Muscle of leg (tissue), 16 donors: ENCODE measurements around the gene CCNJ. TPM values are rescaled to one million over a fixed set of nuclear protein-coding genes. Genes with fewer than 3 reads are reported as not detected.
"Not testable (repeated sequence)": the region's sequence is repeated elsewhere in the genome, so short reads cannot be mapped to it uniquely, and the experiment has no call there.

Source experiments
- DNase-seq: peaks from one replicate; pipeline ENCODE4 v3.0.0; 2013
- H3K27ac ChIP-seq: one replicate; pipeline ENCODE4 v1.5.1; 2013; ENCODE audit warnings: mild to moderate bottlenecking, low read length, control low read depth
- H3K27me3 ChIP-seq: one replicate; pipeline ENCODE4 v1.6.1; 2013; ENCODE audit warnings: low read length; ENCODE audit not compliant: control insufficient read depth, insufficient read depth
- H3K36me3 ChIP-seq: one replicate; pipeline ENCODE4 v1.6.1; 2013; ENCODE audit warnings: low read length; ENCODE audit not compliant: control insufficient read depth, insufficient read depth
- H3K4me1 ChIP-seq: one replicate; pipeline ENCODE4 v1.6.1; 2013; ENCODE audit warnings: low read length; ENCODE audit not compliant: control insufficient read depth, insufficient read depth
- H3K4me3 ChIP-seq: one replicate; pipeline ENCODE4 v1.5.1; 2013; ENCODE audit warnings: low read length, control low read depth
- H3K9me3 ChIP-seq: replicated peaks from 2 replicates; pipeline ENCODE4 v1.6.1; 2013; ENCODE audit warnings: low read depth, low read length; ENCODE audit not compliant: control insufficient read depth
- WGBS: methylation state at CpG from one replicate; pipeline ENCODE4 v1.1.5; 2013; ENCODE audit warnings: missing lambda C conversion rate; ENCODE audit not compliant: insufficient coverage; 5-methylcytosine and 5-hydroxymethylcytosine counted together
- long read RNA-seq, 11 donors: transcript quantifications; one replicate each; lab custom pipeline, GENCODE V29; 2026
- polyA plus RNA-seq, 8 donors: library from polyadenylated mRNA; unstranded; fragments of 120-200 nt; gene quantifications; one replicate each; pipeline versions ENCODE4 v1.2.1 to v1.2.3, GENCODE V29; 2013; ENCODE audit warnings: inconsistent platforms in 1 of 8, low replicate concordance in 1 of 8; ENCODE audit not compliant: insufficient read length in 8 of 8, insufficient read depth in 1 of 8
- total RNA-seq: library from RNA; stranded (reverse); fragments of 120-200 nt; gene quantifications from one replicate; pipeline ENCODE4 v1.2.4, GENCODE V29; 2013

The CCNJ gene
- 5.5 TPM for total RNA-seq
- 10 to 100 TPM in 2 of 8 donors, 1 to 10 TPM in 6; 7.6 to 11.1 (median 9.3) TPM for polyA plus RNA-seq
- long read RNA-seq, donor 1 = 0 reads
- long read RNA-seq, donor 2 = 0 reads
- long read RNA-seq, donor 3, partial matches to known transcripts = 0 of 3 reads
- long read RNA-seq, donor 3, other reads (novel, unspliced or antisense) = 0 of 3 reads
- long read RNA-seq, donor 4, partial matches to known transcripts = 0 of 1 reads
- long read RNA-seq, donor 4, other reads (novel, unspliced or antisense) = 0 of 1 reads
- long read RNA-seq, donor 5, full-length matches to known transcripts = 12 of 12 reads
- long read RNA-seq, donor 5, partial matches to known transcripts = 0 of 12 reads
- long read RNA-seq, donor 5, other reads (novel, unspliced or antisense) = 0 of 12 reads
- long read RNA-seq, donor 6, transcript CCNJ-203 (6 exons, 2,677 nt) = major isoform, 5 of 5 reads
- long read RNA-seq, donor 6, partial matches to known transcripts = 0 of 5 reads
- long read RNA-seq, donor 6, other reads (novel, unspliced or antisense) = 0 of 5 reads
- long read RNA-seq, donor 7, partial matches to known transcripts = 0 of 3 reads
- long read RNA-seq, donor 7, other reads (novel, unspliced or antisense) = 0 of 3 reads
- long read RNA-seq, donor 8, partial matches to known transcripts = 0 of 2 reads
- long read RNA-seq, donor 8, other reads (novel, unspliced or antisense) = 0 of 2 reads
- long read RNA-seq, donor 9, partial matches to known transcripts = 0 of 3 reads
- long read RNA-seq, donor 9, other reads (novel, unspliced or antisense) = 0 of 3 reads
- long read RNA-seq, donor 10, partial matches to known transcripts = 16 of 18 reads
- long read RNA-seq, donor 10, other reads (novel, unspliced or antisense) = 0 of 18 reads
- long read RNA-seq, donor 11, partial matches to known transcripts = 0 of 3 reads
- long read RNA-seq, donor 11, other reads (novel, unspliced or antisense) = 0 of 3 reads

GRCh38 chr10:96043033-96043892 is at the start of gene CCNJ:
TSS of gene CCNJ (plus strand) at chr10:96043583. CDS start at chr10:96044394, 811 bp downstream.
- H3K36me3 ChIP-seq = peaks cover 4% of the 10 kb centered on the region
- no peaks in the 10 kb centered on the region for H3K9me3 ChIP-seq
- no peaks in the 10 kb centered on the region for H3K27me3 ChIP-seq
- H3K4me1 ChIP-seq = peaks cover 6% of the 10 kb centered on the region
- peak within 1 kb of the TSS; percentile 95 for H3K27ac ChIP-seq
- peak; percentile 96 for DNase-seq
- peak within 1 kb of the TSS; percentile 91 for H3K4me3 ChIP-seq
- 1% methylated on average over 92 of the region's 92 CpGs for WGBS

GRCh38 chr10:95994376-95994775 is 49.0 kb upstream of the CCNJ start:
- WGBS = 68% methylated on average over 5 of the region's 11 CpGs
- not testable (repeated sequence) for H3K36me3 ChIP-seq, H3K4me1 ChIP-seq, H3K9me3 ChIP-seq, DNase-seq, H3K27ac ChIP-seq, H3K27me3 ChIP-seq, H3K4me3 ChIP-seq

- Histone ChIP-seq H3K9me3 (no peaks in the 10 kb centered on the region), H3K36me3 (no peaks in the 10 kb centered on the region), H3K4me1 (no peaks in the 10 kb centered on the region), H3K27ac (no peak overlapping the region), H3K27me3 (no peaks in the 10 kb centered on the region), H3K4me3 (no peak overlapping the region)
- no CpG with 5 or more reads among the region's 1 CpG for WGBS
- no peak for DNase-seq
Measured at GRCh38 chr10:95998255-95998784, 45.1 kb upstream of the CCNJ start.

- Histone ChIP-seq H3K4me3 (no peak overlapping the region), H3K4me1 (no peaks in the 10 kb centered on the region), H3K27me3 (no peaks in the 10 kb centered on the region), H3K27ac (no peak overlapping the region), H3K36me3 (no peaks in the 10 kb centered on the region), H3K9me3 (no peaks in the 10 kb centered on the region)
- no peak for DNase-seq
- no CpG with 5 or more reads among the region's 2 CpGs for WGBS
Measured at GRCh38 chr10:96013956-96014355, 29.4 kb upstream of the CCNJ start.

GRCh38 chr10:96014473-96015102 is 28.8 kb upstream of the CCNJ start:
- H3K4me1 ChIP-seq = no peaks in the 10 kb centered on the region
- WGBS = no CpG with 5 or more reads among the region's 2 CpGs
- H3K27ac ChIP-seq = no peak overlapping the region
- H3K4me3 ChIP-seq = no peak overlapping the region
- H3K36me3 ChIP-seq = no peaks in the 10 kb centered on the region
- no peaks in the 10 kb centered on the region for H3K9me3 ChIP-seq
- H3K27me3 ChIP-seq = no peaks in the 10 kb centered on the region
- no peak for DNase-seq

- Histone ChIP-seq H3K4me3 (no peak overlapping the region), H3K27me3 (no peaks in the 10 kb centered on the region), H3K36me3 (no peaks in the 10 kb centered on the region), H3K9me3 (no peaks in the 10 kb centered on the region), H3K27ac (no peak overlapping the region), H3K4me1 (no peaks in the 10 kb centered on the region)
- peak; percentile 68 for DNase-seq
- WGBS = 17% methylated on average over 3 of the region's 5 CpGs
Measured at GRCh38 chr10:96017191-96017687, 26.1 kb upstream of the CCNJ start.

- H3K27ac ChIP-seq = no peak overlapping the region
- no peaks in the 10 kb centered on the region for H3K27me3 ChIP-seq
- no peaks in the 10 kb centered on the region for H3K4me1 ChIP-seq
- H3K9me3 ChIP-seq = no peaks in the 10 kb centered on the region
- no peak overlapping the region for H3K4me3 ChIP-seq
- H3K36me3 ChIP-seq = no peaks in the 10 kb centered on the region
- no peak for DNase-seq
- no CpG with 5 or more reads among the region's 1 CpG for WGBS
Measured at GRCh38 chr10:96021332-96021731, 22.1 kb upstream of the CCNJ start.

GRCh38 chr10:96022739-96023138 is 20.6 kb upstream of the CCNJ start:
- DNase-seq = no peak
- Histone ChIP-seq H3K36me3 (no peaks in the 10 kb centered on the region), H3K9me3 (no peaks in the 10 kb centered on the region), H3K4me1 (no peaks in the 10 kb centered on the region), H3K27ac (no peak overlapping the region), H3K27me3 (no peaks in the 10 kb centered on the region), H3K4me3 (no peak overlapping the region)
- WGBS = 94% methylated on average over 2 of the region's 2 CpGs

GRCh38 chr10:96023168-96023567 is 20.2 kb upstream of the CCNJ start:
- no peak overlapping the region for H3K27ac ChIP-seq
- H3K27me3 ChIP-seq = no peaks in the 10 kb centered on the region
- H3K9me3 ChIP-seq = no peaks in the 10 kb centered on the region
- H3K4me3 ChIP-seq = no peak overlapping the region
- H3K4me1 ChIP-seq = no peaks in the 10 kb centered on the region
- DNase-seq = no peak
- no peaks in the 10 kb centered on the region for H3K36me3 ChIP-seq
